Uterus (tissue), 2 donors: ENCODE data around the gene UBASH3B.

ENCODE experiments used
- CTCF ChIP-seq, 4 experiments: fragments of 200-600 bp in 2 of 4; fragments of 450-650 bp in 2 of 4; sonication (generic) in 2 of 4; IDR thresholded peaks; one replicate each; pipeline ENCODE4 v1.5.1; 2016 to 2019; ENCODE audit warnings: antibody characterized with exemption in 4 of 4, mild to moderate bottlenecking in 2 of 4, moderate library complexity in 1 of 4
- POLR2A ChIP-seq, 2 donors: fragments of 450-650 bp; IDR thresholded peaks; one replicate each; pipeline ENCODE4 v1.6.1; 2016; ENCODE audit warnings: antibody characterized with exemption in 2 of 2, mild to moderate bottlenecking in 1 of 2, moderate library complexity in 1 of 2

- no peak for TF ChIP-seq POLR2A (IDR thresholded peaks at IDR 0.05)
- no peak for TF ChIP-seq CTCF (IDR thresholded peaks at IDR 0.05)
Measured at GRCh38 chr11:122711831-122712381, 56.4 kb downstream of the UBASH3B start.
